ENCODE results near the gene LDLR.

Gene LDLR

DNA sequence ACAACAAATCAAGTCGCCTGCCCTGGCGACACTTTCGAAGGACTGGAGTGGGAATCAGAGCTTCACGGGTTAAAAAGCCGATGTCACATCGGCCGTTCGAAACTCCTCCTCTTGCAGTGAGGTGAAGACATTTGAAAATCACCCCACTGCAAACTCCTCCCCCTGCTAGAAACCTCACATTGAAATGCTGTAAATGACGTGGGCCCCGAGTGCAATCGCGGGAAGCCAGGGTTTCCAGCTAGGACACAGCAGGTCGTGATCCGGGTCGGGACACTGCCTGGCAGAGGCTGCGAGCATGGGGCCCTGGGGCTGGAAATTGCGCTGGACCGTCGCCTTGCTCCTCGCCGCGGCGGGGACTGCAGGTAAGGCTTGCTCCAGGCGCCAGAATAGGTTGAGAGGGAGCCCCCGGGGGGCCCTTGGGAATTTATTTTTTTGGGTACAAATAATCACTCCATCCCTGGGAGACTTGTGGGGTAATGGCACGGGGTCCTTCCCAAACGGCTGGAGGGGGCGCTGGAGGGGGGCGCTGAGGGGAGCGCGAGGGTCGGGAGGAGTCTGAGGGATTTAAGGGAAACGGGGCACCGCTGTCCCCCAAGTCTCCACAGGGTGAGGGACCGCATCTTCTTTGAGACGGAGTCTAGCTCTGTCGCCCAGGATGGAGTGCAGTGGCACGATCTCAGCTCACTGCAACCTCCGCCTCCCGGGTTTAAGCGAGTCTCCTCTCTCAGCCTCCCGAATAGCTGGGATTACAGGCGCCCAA, at the start of gene LDLR:
LDLR (plus strand) TSS at position 210 of the 760 bp plus-strand sequence; CDS start at position 296, 86 bp downstream.
- peak; percentile 35 for DNase-seq (ENCODE audit: low read depth)

DNA sequence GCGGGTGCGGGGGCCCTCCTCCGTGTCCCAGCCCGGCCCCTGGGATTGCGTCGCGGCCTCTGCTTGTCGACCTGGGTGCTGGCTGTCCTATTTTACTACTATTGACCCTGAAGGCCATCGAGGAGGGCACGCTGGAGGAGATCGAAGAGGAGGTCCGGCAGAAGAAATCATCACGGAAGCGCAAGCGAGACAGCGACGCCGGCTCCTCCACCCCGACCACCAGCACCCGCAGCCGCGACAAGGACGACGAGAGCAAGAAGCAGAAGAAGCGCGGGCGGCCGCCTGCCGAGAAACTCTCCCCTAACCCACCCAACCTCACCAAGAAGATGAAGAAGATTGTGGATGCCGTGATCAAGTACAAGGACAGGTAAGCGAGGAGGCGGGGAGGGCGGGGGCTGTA, 48.1 kb upstream of the LDLR start:
- no peak for DNase-seq (ENCODE audit: low read depth)

DNA sequence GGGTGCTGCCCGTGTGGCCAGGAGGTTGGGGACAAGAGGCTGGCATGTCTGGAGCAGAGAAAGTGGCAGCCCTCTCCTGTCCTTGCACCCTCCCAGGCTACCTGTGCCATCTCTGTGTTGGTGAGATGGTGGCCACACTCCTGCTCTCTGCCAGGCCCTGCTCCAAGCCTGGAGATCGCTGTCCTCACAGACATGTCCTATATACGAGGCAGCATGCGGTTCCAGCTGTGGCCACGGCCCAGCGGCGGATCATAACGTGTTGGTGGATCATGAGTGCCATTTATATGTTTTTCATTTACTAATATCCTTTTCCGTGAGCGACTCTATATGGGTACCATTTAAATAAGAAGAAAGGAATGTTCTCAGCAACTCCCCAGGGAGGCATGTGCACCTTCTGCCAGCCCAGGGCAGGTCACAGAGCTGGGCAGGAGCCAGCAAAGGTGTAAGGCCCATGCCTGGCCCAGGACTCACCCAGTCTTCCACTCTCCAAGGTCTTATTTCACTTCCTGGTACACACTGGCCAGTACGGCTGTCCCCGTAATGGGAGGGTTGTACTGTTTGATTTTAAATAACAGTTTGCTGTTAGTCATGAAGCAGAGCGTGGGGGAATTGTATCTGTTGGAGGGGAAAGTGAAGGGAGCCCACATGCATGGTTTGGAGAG, 47.2 kb upstream of the LDLR start:
- DNase-seq (ENCODE audit: low read depth): no peak

DNA sequence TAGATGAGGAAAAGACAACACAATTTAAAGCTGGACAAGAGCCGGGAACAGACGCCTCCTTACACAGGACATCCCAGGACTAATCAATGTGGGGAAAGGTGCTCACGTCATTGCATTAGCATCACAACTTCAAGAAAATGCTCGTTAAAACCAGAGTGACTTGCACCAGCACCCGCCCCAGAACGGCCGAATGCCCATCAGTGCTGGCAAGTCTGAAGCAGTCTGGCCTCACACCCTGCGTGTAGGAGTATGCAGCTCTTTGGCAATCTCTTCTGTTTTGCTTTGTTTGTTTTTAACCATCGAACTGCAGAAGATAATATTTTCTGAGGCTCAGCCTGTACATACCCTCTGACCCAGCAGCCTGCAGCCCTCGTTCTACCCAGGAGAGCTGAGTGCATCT, 44.8 kb upstream of the LDLR start:
- no peak for DNase-seq (ENCODE audit: low read depth)

DNA sequence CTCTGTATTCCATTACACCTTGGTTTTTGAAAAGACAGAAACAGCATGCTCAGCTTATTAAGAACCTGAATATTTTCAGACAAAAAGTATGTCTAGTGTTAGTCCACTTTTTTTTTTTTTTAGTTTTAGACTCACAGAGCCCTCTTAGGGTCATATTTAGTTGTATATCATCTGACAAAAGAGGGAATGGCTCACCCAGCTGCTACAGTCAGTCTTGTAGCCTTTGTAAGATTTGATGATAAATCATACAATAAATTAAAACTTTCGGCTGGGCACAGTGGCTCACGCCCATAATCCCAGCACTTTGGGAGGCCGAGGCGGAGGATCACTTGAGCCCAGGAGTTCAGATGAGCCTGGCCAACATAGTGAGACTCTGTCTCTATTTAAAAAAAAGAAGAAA, 43.7 kb upstream of the LDLR start:
- DNase-seq (ENCODE audit: low read depth): no peak

DNA sequence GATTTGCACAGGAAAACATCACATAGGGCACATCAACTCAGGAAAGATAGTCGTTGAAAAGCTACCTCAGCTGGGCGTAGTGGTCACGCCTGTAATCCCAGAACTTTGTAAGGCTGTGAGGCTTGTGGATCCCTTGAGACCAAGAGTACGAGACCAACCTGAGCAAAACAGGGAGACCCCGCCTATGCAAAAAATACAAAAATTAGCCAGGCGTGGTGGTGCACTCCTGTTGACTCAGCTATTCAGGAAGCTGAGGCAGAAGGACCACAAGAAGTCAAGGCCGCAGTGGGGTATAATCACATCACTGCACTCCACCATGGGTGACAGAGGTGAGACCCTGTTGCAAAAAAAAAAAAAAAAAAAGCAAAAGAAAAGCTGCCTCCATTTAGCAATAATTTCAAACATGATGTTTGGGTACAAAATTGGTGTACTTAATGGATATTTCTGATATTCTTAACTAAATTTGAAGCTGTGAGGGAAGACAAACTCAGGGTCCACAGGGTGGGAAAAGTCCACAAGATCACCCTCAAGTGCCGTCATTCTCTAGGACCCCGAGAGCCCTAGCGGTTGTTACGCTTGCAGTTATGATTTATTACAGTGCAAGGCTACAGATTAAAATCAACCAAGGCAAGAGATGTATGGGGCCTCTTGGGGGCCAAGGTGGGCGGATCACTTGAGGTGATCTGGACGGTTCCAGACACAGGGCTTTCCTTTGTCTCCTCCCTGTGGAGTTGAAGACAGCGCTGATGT, 42.5 kb upstream of the LDLR start:
- no peak for DNase-seq (ENCODE audit: low read depth)

DNA sequence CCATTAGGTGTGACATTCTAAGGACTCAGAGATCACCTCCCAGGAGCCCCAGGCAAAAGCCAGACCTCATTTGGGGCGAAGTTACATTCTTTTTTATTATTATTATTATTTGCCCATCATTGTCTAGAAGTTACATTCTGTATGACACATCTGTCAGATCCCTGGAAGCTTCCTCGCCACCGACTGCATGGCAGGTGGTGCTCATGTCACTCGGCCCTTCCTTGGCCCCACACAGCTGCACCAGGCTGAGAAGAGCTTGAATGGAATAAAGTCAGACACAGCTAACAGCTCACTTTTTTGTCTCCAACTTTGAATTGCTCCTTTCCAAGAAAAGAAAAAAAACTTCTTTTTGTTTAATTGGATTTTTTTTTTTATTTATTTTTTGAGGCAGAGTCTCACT, 41.4 kb upstream of the LDLR start:
- no peak for DNase-seq (ENCODE audit: low read depth)

DNA sequence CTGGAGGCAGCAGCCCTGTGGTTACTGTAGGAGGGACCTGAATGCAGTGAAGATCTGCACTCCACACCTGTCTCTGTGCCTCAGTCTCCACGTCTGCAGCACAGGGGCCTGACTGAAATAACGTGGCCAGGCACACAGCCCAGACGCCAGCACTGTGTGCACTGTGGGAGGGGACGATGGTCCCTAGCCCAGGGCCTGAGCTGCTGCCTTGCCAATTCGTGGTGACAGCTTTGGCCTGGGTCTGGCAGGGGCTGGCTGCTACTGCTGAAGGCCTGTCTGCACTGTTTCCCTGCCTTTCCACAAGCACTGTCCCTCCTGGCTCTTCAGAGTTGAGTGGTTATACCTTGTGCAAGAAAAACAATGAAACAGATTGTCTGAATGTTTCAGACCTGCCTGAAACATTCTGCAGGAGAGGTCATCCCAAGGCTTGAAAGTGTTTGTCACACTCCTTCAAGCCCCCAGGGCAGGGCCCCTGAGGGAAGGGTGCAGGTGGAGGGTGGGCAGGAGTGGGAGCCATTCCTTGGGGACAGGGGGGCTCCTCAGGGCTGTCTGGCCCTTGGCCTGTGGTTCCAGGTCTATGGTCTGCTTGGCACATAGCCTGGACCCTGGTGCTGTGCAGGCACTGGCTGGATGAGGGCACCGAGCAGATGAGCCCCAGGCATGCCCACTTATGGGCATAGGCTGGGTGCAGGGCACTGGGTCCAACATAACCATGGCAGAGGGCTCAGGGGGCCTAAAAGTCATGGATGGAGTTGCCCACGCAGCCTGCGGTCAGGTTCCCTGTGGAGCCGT, 38.7 kb upstream of the LDLR start:
- no peak for DNase-seq (ENCODE audit: low read depth)

DNA sequence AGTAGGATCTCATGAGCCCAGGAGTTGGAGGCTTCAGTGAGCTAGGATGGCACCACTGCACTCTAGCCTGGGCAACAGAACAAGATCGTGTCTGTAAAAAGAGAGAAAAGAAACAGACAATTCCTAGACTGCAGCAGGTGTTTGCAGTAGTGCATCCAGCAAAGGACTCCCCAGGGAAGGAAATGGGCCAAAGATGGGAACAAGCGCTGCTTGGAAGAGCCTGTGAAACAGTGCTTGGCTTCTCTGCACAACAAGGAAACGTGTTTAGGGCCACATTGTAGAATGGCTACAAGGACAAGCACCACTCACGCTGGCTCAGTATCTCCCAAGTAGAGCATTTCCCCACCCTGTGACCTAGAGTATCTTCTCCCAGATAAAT, 35.5 kb upstream of the LDLR start:
- DNase-seq (ENCODE audit: low read depth): no peak

DNA sequence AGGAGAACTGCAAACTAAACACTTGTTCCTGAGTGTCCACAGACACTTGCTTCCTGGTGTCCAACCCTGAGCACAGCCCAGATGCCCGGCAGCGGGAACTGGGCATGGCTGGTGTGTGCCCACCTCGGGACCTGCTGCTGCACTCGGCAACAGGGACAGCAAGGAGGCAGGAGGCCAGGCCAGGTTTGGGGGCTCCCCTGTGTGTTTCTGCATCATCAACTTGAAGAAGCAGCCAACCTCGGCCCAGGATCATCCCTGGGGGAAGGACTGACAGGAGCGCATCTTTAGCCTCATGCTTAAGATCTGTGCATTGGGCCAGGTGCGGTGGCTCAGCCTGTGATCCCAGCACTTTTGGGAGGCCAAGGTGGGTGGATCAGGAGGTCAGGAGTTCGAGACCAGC, 35.1 kb upstream of the LDLR start:
- DNase-seq (ENCODE audit: low read depth): no peak

DNA sequence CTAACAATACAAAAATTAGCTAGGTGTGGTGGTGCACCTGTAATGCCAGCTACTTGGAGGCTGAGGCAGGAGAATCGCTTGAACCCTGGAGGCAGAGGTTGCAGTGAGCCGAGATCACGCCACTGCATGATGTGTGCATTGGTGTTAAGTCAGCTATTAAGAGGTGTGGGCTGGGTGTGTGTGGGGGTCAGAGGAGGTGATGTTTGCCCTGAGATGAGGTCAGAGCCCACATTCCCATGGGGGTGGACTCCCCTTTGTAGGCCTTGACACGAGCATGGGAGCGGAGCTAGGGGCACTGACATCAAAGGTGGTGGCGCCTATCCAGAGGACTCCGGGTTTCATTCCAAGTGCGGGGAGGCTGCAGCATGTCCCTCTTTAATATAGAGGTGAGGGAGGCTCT, 34.6 kb upstream of the LDLR start:
- no peak for DNase-seq (ENCODE audit: low read depth)

DNA sequence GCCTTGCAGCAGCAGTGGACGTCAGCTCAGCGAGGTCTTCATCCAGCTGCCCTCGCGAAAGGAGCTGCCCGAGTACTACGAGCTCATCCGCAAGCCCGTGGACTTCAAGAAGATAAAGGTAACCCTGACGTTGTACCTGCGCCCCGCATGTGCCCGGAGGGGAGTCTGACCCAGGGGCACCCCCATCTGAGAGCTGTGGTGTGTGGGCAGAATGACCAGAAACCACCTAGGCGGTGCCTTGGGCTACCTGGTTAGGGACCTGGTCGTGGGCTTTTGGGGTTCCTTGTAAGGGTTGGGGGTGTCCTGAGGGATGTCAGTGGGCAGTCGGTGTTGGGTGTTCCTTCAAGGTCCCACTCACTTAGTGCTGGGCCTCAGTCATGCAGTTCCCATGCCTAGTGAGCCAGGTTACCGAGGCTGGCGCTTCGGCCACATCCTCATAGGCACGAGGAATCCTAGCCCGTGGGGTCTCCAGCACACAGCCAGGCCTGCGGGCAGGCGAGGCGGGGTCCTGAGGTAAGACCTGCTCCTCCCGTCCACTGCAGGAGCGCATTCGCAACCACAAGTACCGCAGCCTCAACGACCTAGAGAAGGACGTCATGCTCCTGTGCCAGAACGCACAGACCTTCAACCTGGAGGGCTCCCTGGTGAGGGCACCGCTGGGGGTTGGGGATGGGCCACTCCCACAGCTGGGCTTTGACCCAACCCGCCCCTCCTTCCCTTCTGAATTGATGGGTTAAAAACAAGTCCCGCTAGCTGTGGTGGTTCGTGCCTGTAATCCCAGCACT, 30.8 kb upstream of the LDLR start:
- no peak for DNase-seq (ENCODE audit: low read depth)

DNA sequence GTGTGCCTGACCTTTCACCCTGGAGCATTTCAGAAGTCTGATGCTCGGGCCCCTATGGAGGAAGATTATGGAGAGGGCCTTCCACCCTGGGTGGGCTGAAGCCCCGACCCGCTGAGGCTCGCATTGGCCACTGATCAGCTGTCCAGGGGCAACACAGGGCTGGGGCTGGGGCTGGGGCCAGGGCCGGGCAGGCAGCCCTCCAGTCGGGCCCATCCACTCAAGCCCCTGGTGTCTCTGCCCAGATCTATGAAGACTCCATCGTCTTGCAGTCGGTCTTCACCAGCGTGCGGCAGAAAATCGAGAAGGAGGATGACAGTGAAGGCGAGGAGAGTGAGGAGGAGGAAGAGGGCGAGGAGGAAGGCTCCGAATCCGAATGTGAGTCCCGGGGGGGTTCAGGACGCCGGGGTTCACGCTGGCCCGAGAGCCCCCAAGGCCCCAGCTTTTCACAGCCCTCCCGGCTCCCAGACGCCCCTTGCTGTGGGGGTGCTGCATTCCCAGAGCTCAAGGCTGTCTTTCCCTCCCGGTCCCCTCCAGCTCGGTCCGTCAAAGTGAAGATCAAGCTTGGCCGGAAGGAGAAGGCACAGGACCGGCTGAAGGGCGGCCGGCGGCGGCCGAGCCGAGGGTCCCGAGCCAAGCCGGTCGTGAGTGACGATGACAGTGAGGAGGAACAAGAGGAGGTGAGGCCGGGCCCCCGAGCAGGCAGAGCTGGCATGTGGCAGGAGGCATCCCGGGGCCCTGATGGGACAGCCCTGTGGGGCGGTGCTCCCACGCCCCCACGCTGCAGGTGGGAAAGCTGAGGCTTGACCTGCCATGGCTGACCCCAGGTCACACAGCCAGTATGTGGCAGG, 29.5 kb upstream of the LDLR start:
- DNase-seq (ENCODE audit: low read depth): no peak

DNA sequence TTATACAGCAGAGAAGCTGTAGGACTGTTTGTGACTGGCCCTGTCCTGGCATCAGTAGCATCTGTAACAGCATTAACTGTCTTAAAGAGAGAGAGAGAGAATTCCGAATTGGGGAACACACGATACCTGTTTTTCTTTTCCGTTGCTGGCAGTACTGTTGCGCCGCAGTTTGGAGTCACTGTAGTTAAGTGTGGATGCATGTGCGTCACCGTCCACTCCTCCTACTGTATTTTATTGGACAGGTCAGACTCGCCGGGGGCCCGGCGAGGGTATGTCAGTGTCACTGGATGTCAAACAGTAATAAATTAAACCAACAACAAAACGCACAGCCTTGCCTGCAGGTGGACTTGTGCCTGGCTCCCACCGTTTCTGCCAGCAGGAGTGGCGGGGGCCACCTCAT, 27.3 kb upstream of the LDLR start:
- no peak for DNase-seq (ENCODE audit: low read depth)

DNA sequence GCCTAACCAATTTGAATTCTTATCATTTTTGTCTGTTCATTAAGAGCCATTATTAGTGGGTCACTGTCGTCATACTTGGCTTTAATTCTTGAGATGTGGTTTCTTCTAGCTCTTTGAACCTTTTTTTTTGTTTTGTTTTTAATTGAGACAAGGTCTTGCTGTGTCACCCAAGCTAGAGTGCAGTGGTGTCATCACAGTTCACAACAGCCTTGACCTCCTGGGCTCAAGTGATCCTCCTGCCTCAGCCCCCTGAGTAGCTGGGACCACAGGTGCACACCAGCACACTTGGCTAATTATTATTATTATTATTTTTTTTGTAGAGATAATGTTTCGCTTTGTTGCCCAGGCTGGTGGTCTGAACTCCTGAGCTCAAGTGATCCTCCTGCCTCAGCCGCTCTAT, 25.8 kb upstream of the LDLR start:
- no peak for DNase-seq (ENCODE audit: low read depth)

DNA sequence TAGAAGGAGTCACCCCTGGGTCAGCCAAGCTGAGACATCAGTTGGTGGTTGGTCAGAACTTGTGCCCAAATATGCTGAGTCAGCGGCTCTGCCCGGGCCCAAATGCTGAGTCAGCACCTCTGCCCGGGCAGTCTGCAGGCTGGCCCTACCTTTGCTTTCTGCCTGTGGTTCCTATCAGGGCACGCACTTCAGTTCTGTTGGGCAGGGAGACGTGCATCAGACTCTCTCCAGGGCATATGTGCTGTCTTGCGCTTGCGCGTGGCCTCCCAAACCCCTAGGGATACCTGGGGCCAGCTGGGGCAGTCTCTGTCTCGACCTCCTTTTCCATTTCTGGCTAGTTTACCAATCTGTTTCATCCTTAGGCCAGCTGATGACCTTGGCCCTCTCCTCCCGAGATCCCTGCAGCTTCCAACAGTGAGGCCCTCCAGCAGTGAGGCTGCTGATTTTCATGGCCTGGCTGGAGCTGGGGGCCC, 24.4 kb upstream of the LDLR start:
- no peak for DNase-seq (ENCODE audit: low read depth)

DNA sequence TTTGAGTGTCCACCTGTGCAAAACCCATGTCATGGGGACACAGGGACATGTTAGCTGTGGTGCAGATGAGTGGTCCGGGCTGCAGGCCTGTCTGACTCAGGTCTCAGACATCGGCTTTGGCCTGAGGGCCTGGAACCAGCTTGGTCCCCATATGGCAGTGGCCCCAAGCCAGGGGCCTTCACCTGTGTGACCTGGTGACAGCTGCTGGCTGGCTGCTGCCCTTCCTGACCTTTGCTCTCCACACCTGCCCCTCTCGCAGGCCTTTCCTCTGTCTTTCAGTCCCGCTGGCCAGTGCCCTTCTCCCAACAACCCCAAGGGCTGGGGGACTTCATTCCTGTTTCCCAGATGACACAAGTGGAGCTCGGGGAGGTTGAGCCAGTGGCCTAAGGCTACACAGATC, 22.9 kb upstream of the LDLR start:
- DNase-seq (ENCODE audit: low read depth): no peak

DNA sequence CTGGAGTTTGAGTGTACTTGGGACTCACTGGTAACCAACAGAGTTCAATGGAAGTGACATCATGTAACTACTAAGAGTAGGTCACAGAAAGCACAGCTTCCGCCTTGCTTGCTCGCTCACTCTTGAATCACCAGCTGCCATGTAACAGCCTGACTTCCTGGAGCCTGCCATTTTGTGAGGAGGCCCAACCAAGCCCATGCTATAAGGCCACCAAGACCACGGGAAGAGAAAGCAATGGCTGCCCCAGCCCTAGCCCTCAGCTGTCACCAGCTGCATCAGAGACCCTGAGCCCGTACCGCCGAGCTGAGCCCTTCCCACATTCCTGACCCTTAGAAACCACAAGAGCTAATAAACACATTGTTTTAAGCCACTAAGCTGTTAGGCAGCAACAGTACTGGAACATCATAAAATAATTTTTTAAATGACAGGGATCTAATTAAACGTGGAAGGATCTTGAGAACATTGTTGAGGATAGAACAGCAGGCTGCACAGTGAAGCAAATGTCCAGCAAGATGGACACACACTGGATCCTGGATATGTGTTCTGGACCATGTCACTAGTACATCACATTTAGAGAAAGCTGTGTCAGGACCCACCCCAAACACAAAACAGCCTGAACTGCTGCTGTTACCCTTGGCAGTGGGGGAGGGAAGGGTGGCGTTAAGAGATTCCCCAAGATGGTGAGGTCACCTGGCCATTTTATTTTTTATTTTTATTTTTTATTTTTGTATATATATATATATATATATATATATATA, 21.7 kb upstream of the LDLR start:
- DNase-seq (ENCODE audit: low read depth): no peak

DNA sequence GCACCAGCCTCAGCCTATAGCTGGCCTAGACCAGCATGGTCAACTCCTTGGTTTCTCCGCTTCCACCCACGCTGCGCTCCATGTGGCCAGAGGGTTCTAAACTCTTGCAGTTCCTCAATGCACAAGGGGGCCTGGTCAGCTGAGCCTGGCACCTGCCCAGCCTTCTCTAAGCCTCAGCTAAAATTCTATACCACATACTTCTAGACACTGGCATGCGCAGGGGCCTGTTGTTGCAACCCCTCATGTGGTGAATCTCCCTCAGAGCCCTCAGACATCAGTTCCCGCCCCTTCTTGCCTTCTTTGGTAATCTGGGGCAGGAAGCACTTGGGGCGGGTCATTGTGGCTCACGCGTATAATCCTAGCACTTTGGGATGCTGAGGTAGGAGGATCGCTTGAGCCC, 19.7 kb upstream of the LDLR start:
- no peak for DNase-seq (ENCODE audit: low read depth)

DNA sequence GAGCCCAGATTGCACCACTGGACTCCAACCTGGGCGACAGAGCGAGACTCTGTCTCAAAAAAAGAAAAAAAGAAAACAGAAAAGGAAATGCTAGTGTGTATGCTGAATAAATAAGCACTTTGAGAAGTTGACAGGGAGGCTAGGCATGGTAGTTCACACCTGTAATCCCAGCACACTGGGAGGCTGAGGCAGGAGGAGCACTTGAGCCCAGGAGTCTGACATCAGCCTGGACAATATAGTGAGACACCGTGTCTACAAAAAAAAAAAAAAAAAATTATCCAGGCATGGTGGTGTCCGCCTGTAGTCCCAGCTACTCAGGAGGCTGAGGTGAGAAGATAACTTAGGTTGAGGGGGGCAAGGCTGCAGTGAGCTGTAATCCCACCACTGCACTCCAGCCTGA, 19.1 kb upstream of the LDLR start:
- no peak for DNase-seq (ENCODE audit: low read depth)

Measured in stimulated activated CD8-positive, alpha-beta memory T cell treated with anti-CD3 and anti-CD28 coated beads, Interleukin-7, amount 100 ng/mL, for 24 hours (primary cell).